Kidney tubule cell (primary cell): ENCODE results near the gene NOL6.

Experiments
- DNase-seq: peaks from one replicate; pipeline ENCODE4 v3.0.0-alpha.2; 2018; ENCODE audit warnings: low spot score

Gene NOL6

DNA sequence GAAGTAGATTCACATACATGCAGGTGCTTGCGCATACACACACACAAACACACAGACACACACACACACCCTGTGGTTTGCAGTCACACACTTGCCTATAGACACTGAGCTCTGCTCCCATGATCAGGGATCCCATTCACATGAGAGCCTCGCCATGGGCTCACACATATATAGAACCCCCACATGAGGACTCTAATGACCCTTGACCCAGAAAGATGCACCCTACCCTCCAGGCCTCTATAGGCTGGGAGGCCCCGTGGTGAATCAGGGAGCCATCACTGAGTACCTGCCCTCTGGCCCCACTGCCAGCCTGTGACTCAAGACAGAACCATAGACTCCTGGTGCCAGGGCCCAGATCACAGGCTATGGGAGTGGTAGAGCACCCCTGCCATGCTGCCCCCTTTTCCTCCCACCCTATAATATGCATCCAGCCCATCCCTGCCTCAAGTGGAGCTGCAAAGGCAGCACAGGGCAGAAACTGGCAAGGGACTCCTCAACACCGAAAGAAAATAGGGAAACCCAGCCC, 23.0 kb downstream of the NOL6 start:
- no peak for DNase-seq

DNA sequence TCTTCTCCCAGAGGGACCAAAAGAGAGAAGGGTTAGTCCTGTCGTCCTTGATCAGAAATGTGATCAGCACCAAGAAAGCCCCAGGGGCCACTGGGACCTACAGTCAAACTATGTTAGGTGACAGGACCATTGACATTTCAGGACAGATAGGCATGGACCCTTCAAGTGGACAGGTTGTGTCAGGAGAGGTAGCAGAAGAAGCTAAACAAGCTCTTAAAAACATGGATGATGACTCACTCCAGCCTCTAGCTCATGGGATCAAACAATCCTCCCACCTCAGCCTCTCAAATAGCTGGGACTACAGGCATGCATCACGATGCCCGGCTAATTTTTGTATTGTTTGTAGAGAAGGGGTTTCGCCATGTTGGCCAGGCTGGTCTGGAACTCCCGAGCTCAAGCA, 24.0 kb downstream of the NOL6 start:
- DNase-seq: no peak

DNA sequence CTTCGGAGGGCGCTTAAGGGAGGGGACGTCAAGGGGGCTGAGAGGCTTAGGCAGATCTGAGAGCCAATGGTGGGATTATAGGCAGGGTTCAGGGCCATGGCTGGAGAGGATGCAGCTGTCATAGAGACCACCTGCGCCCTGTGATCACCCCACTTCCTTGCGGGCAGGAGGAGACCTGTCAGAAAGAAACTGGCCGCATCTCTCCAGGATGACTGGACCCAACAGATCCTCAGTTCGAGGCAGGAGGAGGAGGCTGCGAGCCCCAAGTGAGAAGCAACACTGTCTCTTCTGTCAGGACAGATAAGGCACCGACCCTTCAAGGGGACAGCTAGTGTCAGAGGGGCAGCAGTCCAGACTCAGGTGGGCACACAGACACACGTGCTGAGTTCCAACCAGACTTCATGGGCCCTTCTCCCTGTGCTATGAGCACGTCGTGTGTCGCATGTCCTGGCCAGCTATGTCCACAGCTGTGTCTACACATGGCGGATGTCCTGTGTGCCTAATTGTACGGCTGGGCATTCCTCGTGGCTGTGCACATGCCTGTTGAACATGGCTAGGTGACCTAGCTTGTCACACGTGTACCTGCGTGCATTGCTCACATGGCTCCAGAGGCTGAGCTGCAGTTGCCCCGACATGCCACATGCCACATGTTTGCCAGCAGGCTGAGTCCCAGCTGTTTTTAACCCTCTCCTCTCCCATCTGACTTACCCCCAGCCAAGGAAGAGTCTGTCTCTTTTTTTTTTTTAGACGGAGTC, 25.7 kb downstream of the NOL6 start:
- DNase-seq: no peak

DNA sequence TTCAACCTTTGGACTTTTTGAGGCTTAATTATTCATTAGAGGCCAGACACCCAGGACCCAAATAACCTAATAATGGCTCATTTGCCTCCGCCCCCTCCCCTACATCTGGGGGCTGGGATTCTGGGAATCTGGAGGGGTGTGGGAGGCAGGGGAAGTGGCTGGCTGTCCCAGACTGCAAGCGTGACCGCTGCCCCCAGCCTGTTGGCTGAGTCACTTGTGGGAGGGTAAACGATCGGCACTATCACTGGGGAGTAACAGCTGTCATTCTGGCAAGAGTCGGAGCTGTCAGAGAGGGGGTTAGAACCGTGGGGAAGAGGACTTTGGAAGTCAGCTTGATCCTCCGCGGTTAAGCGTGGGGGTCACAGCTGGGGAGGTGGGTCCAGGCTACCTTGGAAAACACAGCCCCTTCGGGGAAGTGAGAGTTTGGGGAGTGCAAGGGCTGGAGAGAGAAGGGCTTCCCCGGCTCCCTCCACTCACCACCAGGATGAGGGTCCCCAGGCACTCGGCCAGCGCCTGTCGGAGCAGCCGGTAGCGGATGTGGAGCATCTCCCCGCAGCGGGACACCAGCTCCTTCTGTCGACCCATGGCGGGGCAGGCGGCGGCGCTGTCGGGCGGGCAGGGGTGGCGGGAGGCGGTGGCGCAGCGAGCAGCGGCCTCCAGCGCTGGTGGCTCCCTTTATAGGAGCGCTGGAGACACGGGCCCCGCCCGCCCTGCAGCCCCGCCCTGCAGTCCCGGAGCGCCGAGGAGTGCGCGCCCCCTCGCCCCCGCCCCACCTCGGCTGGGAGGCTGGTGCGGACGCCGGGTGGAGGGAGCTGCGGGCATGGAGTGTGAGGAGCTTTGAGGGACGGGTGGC, 26.6 kb downstream of the NOL6 start, which contains the start of gene AQP3:
Gene AQP3, minus strand, starts transcription at position 648 of the 853 bp plus-strand sequence. Its CDS starts 63 bp downstream, at position 585.
- peak; percentile 83 for DNase-seq

DNA sequence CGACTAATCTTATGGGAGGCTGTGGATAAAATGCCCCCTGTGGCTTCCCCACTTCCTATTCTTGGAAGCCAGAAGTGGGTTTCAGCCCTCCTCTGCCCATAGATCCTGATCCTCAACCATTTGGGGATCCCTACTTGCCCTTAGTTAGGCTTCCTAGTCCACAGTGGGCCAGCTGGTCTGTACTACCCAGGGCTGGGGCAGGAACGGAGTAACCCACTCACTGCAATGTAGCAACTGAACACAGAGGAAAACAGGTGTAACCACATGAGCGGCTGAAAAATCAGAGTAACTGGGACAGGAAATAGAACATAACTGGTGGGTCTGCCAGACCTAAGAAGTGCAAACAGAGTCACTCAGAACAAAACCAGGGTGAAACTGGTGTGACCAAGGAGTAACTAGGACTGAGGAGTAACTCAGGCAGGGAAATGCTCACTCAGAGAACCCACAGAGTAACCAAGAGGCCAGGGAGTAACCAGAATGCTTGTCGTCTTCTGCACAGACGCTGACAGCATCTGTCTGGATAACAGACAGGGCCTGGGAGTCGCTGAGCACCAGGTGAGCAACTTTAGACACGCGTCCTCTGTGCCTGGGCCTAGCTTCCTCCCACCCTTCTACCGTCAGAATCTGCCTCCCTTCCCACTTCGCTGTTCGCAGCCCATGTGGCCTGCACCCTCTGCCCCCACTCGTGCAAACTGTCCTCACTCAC, 27.3 kb downstream of the NOL6 start:
- no peak for DNase-seq

DNA sequence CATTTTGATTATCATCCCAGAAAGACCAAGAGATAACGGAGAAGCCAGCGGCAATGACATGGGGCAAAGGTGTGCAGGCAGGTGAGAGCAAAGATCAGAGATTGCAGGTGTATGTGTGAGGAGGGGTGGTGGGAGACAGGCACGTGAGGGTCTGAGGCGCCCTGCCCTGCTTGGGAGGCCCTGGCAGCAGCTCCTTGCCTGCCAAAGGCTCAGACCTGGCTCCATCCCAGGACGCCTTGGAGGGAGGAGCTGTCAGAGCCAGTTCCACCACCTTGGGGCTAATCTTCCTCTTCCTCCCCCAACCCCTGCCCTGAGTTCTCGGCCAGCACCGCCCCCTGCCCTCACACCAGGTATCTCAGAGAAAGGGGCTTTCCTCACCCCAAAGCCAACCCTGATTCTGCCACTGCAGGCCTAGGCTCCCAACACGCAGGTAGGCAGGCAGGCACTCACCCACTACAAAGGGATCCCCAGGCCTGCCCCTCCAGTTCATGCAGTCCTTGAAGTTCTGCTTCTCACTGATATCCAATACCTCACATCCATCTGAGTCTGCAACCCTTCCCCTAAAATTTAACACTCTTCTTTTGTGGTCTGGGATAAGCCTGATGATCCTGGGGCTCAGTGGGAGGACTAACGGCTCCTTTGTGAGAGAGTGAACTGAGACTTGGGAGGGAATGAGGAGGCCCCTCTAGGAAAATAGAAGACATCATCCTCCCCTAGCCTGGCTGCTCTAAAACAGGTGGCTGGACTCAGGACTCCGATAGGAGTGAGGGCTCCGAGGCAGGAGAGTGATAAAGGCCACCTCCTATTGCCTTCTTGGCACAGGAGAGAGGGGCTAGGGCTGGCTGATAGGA, 28.1 kb downstream of the NOL6 start:
- DNase-seq: no peak

DNA sequence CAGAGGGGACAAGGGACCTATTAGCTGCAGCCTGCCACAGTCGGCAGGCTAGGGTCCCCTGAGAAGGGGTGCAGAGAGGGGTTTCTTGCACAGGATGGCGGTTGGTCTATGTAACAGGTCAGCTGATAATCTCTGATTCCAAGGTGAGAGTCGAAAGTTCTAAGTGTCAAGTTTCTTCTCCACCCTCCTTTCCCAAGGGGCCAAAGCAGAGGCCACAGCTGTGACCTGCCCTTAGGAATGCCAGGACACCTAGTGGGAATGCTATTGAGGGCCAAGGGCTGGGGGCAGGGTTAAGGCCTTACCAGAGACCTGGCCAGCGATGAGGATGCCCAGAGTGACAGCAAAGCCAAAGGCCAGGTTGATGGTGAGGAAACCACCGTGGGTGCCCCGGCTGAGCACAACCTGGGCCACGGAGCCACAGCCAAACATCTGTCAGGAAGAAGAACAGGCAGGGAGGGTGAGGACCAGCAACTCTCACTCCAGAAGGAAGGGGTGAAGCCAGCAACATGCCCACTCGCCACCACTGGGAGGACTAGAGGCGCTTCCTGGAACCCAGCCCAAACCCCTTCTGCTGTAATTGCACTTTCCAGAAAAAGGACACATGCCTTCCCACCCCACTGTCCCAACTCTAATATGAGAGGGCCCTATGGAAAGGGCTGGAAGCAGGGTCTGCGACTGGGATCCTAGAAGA, 30.1 kb downstream of the NOL6 start:
- DNase-seq: no peak

DNA sequence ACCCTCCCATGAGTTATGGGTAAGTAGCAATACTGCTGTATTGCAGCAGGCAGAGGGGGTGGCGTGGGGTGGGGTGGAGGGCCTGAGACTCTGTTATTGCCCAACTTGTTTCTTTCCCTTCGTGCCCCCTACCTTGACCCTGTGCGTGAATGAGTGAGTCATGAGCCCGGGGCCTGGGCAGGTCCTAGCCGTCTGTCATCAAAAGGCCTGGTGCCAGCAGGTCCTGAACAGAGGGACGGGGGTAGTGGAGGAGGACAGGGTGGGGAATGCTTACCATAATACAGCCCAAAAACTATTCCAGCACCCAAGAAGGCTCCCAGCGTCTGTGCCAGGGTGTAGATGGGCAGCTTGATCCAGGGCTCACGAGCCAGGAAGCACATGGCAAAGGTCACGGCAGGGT, 30.7 kb downstream of the NOL6 start:
- no peak for DNase-seq

DNA sequence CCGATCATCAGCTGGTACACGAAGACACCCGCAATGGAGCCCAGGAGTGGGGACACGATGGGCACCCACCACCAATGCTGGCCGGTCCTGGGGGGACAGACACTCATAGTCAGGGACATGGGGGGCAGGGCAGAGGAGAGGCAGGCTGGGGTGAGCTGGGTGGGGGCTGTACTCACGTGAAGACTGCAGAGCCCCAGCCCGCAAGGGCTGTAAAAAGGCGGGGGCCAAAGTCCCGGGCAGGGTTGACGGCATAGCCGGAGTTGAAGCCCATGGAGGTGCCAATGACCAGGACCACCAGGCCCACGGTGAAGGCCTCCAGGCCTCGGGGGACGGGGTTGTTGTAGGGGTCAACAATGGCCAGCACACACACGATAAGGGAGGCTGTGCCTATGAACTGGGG, 31.6 kb downstream of the NOL6 start:
- no peak for DNase-seq

DNA sequence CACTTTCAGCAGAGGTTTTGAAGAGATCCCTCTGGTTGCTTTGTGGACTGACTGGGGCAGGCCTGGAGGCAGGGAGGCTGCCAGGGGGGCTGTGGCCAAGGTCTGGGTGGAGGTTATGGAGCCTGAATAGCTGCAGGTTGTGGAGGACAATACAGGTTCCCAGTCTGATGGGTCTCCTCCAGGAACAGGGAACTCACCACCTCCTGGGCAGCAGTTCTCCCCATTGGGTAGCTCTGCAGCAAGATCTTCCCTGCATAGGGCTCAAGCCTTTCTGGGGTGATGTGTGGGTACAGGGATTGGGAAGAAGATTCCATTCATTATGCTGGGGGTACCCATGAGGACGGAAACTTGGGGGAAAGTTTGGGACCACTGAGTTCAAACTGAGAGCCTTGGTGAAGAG, 33.1 kb downstream of the NOL6 start:
- no peak for DNase-seq

DNA sequence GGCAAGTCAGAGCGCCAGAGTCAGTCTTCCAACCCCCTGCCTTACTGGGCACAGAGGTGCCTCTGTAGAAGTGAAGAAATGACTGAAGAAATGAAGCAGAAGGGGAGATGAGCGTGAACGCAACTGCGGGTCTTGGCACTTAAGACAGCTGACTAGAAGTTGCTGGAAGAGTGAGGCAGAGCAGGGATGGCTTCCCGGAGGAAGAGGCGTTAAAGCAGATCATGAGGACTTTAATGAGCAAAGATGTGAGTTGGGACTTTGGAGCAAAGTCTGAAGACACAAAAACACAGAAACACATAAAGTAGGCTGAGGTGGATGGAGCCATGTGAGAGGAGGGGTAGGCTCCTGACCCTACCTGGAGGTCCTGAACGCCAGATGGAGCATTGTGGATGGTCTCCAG, 33.5 kb downstream of the NOL6 start:
- no peak for DNase-seq

DNA sequence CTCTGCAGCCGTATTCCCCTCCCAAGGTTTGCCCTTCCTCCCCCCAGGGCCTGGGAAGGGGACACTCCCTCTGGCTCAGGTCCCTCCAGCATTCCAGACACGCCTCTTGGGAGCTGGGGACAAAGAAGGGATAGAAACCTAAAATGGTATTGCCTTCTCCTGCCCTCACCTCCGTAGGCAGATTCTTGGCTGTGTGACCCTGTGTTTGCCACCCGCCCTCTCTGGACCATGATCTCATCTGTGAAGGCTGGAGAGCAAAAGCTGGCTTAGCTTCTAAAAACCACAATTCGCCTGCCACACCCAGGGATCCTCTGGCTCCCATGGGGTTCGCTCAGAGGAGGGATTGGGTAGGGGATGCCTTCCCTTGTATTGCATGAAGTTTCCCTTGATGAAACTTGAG, 34.0 kb downstream of the NOL6 start:
- no peak for DNase-seq

DNA sequence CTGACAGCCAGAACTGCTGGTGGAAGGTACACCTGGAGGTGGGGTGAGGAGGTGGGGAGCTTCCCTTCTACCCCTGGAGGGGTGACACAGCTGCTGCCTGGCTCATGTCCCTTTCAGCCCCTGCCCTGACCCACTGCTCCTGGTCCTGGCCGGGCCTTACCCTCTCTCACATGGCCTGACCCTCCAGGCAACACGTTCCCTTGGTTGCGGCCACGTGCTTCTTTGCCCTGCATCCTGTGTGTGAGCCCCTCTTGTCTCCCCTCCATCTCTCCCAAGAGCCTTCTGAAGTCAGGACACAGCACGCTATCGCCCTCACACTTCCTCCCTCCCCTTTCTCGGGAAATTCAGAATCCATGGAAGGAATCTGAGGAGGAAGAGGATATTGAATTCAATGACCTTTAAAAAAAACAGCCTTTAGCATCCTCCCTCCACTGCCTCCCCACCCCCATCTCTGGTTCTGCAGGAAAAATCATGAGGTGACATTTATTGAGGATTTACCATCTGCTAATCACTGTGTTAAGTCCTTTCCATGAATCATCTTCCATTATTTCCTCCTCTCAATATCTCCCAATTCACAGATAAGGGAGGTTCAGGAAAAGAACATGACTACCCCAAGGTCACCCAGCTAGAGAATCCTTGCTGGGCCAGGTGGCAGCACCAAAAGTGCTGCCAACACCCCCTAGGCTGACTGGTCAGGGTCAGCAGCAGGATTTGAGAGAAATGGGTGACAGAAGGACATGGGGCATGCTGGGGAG, 34.6 kb downstream of the NOL6 start:
- DNase-seq: no peak

DNA sequence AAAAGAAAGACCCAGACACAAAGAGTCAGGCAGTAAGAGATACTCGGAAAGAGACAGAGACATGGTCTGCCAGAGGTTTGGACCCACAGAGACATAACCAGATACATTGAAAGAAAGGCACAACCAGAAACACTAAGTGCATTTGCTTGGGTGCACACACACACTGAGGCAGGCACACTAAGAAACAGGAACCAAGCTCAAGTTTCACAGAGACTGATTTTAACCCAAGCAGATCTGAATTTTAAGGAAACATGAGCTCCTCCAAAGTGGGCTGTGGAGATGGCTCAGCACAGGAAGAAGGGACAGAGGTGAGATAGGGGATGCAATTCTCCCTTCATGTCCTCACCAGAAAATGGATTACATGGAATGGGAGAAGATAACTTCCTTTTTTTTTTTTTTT, 35.8 kb downstream of the NOL6 start:
- DNase-seq: no peak

DNA sequence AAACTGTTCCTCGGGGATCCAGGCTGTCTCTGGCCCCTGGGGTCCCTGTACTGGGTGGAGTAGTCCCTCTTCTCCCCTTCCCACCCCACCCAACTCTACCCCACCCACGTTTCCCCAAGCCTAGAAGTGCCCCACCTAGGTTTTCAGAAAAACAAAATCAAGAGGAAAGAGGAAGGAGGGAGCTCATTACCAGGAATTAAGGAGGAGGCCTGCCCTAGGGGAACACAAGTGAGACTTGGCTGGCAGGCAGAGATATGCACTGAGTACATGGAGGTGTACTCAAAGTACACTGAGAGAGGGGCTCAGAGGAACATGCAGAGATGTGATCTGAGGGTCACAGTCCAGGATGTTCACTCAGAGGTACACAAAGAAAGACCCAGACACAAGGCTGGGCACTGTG, 36.5 kb downstream of the NOL6 start:
- DNase-seq: no peak

DNA sequence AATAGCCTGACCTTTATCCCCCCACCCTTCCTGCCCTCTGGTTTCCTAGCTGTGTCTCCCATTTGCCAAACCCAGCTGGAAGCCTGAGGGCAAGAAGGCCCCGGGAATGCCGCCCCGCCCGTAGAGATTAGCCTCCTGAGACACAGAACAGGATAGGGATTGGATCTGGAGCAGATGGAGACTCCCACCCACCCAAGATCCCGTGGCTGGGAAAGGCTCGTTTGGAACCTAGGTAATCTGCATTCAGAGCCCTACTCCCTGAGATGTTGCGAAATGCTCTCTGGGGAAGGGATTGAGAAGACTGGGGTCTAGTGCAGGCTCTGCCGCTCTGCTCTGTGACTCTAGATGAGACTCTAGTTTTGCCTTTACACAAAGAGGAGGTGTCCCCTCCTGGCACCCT, 37.3 kb downstream of the NOL6 start:
- no peak for DNase-seq

DNA sequence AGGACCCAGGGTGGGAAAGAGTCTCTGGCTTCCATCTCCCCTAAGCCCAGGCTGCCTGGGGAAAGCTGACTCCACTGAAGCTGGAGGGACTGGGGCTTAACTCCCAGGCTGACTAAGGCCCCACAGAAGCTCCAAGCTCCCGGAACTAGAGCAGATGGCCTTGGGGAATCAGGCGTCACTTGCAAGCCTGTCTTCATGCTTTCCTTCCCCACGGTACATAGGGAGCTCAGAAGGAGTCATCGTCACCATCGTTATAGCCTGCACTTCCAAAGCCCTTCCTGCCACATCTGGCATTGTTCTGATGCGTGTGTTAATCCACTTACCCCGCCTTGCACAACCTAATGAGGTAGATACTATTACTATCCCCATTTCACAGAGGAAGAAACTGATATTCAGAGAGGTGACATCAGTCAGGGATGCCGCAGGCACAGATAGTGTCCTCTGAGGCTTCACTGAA, 37.9 kb downstream of the NOL6 start:
- DNase-seq: no peak

DNA sequence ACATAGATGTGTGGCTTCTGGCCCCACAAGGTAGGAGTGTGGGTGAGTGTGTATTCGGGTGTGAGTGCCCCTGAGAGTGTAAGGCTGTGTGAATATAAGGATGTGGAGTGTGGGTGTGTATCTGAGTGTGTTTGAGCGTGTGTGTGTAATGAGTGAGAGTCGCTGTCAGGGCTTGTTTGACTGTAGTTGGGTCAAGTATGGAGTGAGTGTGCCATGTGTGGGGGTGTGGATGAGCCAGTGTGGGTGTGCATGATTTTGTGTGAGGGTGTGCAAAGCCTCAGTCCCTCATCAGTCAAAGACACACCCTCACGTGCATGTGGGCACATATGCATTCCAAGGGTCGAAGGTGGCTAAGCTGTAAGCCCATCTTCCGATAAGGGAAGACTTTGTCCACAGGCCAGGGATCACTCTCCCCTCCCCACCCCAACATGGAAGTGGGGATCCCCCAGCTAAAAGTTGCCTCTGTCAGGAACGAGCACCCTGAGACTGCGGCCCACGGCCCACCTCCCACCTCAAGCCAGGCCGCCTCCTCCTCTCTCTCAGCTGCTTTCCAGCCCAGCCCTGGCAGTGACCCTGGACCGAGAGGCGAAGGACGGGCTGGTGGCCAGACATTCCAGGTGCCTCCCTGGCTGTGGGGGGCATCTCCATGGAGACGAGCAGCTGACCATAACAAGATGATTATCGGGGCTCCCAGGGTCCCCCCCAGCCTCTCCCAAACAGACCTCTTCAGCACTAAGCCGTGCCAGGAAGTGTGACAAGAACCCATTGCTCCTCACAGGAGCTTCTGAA, 39.2 kb downstream of the NOL6 start:
- DNase-seq: no peak

DNA sequence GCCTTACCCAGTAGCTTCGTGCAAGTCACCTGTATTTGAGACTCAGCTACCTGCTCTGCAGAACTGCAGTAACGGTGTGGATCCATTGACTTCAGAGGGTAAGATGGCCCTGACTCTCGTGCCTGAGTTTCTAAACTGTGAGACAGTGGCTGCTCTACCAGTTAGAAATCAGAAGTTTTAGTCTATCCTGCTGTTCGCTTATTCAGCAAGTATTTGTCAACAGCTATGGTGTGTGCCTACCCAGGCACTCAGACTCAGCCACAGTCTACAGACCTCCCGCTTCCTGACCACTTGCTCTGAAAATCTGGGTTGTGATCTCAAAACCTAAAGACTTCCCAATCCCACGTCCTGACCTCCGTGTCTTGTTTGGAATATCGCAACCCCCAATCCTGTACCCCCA, 39.9 kb downstream of the NOL6 start:
- no peak for DNase-seq
